ENCODE data around the gene NID2. TPM values are rescaled to one million over a fixed set of nuclear protein-coding genes. Genes with fewer than 3 reads are reported as not detected.

NID2 gene
- total RNA-seq, 1 experiment from 2014 or later: 6.6 TPM

DNA sequence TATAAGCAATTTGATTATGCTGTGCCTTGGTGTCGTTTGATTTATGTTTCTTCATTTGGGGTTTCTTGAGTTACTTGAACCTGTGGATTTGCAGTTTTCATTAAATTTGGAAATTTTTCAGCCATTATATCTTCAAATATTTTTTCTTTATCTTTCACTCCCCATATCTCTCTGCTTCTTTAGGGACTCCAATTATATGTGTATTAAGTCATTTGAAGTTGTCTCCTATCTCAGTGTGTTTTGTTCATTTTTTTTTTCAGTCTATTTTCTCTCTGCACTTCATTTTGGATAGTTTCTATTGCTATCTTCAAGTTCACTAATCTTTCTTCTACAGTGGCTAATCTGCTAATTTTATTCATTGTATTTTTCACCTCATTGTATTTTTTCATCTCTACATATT lies 108.9 kb downstream of the NID2 start:
- Histone ChIP-seq H3K4me1 (ENCODE audit: insufficient read depth, low read length) (no peaks in the 10 kb centered on the region), H2BK12ac (ENCODE audit: insufficient read length, low read depth, low read length) (no peak overlapping the region), H3K79me1 (ENCODE audit: insufficient read depth, low read depth, low read length, poor library complexity, severe bottlenecking) (no peaks in the 10 kb centered on the region), H2BK5ac (ENCODE audit: insufficient read length, low read length) (no peak overlapping the region), H2BK15ac (ENCODE audit: low read depth, low read length) (no peak overlapping the region), H3K4ac (ENCODE audit: low read depth, low read length) (no peak overlapping the region), H3K23me2 (ENCODE audit: insufficient read length, low read depth, low read length, poor library complexity, severe bottlenecking) (no peaks in the 10 kb centered on the region), H3K14ac (ENCODE audit: insufficient read depth, low read length) (no peak overlapping the region), H2AK5ac (ENCODE audit: insufficient read length, low read length) (no peak overlapping the region), H4K20me1 (ENCODE audit: control insufficient read depth, insufficient read depth, insufficient read length) (no peaks in the 10 kb centered on the region), H2BK120ac (ENCODE audit: low read depth, low read length, poor library complexity, severe bottlenecking) (no peak overlapping the region), H3K27ac (ENCODE audit: insufficient read length, low read depth, low read length) (no peak overlapping the region), H2AFZ (ENCODE audit: low read length) (no peak overlapping the region), H3K23ac (ENCODE audit: insufficient read length, low read depth, low read length) (no peak overlapping the region), H4K8ac (replicated peaks; ENCODE audit: insufficient read length, low read depth, low read length) (no peak overlapping the region), H2BK20ac (ENCODE audit: low read depth, low read length, poor library complexity, severe bottlenecking) (no peak overlapping the region), H3K56ac (ENCODE audit: insufficient read length, low read depth, low read length) (no peak overlapping the region), H3K18ac (ENCODE audit: insufficient read length, low read depth, low read length) (no peak overlapping the region), H3K4me2 (ENCODE audit: insufficient read depth, insufficient read length, low read length) (no peak overlapping the region), H3K9ac (ENCODE audit: extremely low read depth, insufficient read length, low read length) (no peak overlapping the region), H3T11ph (ENCODE audit: low read length) (no peak overlapping the region), H4K5ac (ENCODE audit: insufficient read length, low read depth, low read length) (no peak overlapping the region), H4K91ac (ENCODE audit: insufficient read length, low read depth, low read length) (no peak overlapping the region), H3K9me3 (ENCODE audit: control insufficient read depth, low read depth, low read length) (peaks cover 4% of the 10 kb centered on the region), H3K27me3 (ENCODE audit: insufficient read depth, low read length) (no peaks in the 10 kb centered on the region), H3K79me2 (ENCODE audit: insufficient read depth, low read length) (no peaks in the 10 kb centered on the region)
- peaks cover 19 to 25% of the 10 kb centered on the region in 2 experiments for H3K9me3 Mint-ChIP-seq
- no peak overlapping the region for H3K27ac Mint-ChIP-seq
- peaks cover 0 to 8% of the 10 kb centered on the region in 2 experiments; a peak in 1 of 4 replicates for H3K4me1 Mint-ChIP-seq
- no CpG with 5 or more reads among the region's 1 CpG for WGBS (ENCODE audit: extremely low coverage, insufficient read length, low lambda C conversion rate)
- TF ChIP-seq, protein P1, sequence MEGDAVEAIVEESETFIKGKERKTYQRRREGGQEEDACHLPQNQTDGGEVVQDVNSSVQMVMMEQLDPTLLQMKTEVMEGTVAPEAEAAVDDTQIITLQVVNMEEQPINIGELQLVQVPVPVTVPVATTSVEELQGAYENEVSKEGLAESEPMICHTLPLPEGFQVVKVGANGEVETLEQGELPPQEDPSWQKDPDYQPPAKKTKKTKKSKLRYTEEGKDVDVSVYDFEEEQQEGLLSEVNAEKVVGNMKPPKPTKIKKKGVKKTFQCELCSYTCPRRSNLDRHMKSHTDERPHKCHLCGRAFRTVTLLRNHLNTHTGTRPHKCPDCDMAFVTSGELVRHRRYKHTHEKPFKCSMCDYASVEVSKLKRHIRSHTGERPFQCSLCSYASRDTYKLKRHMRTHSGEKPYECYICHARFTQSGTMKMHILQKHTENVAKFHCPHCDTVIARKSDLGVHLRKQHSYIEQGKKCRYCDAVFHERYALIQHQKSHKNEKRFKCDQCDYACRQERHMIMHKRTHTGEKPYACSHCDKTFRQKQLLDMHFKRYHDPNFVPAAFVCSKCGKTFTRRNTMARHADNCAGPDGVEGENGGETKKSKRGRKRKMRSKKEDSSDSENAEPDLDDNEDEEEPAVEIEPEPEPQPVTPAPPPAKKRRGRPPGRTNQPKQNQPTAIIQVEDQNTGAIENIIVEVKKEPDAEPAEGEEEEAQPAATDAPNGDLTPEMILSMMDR (conservative IDR thresholded peaks at IDR 0.05): no peak
- H3K27me3 Mint-ChIP-seq (ENCODE audit: low read depth): no peaks in the 10 kb centered on the region; the same call in 1 of the 2 replicates
- H3K36me3 Mint-ChIP-seq (ENCODE audit: insufficient read depth in 1 of 3, low read depth in 3 of 3): peaks cover 16 to 33% (median 19%) of the 10 kb centered on the region in 3 experiments
- H3K4me3 Mint-ChIP-seq: no peak overlapping the region
- no peak for DNase-seq

Data from H9 (cell line).